GM18499 (cell line): ENCODE measurements around the gene PSTPIP2.
"Not testable (repeated sequence)": the region's sequence is repeated elsewhere in the genome, so short reads cannot be mapped to it uniquely, and the experiment has no call there.

Source experiments
- ATAC-seq: cut with Tn5 transposase; IDR thresholded peaks from one replicate; pipeline ENCODE4 v1.9.1; 2021; ENCODE audit warnings: moderate number of reproducible peaks; ENCODE audit not compliant: insufficient read depth, unreplicated experiment

PSTPIP2 gene

GRCh38 chr18:46070815-46071652, 1.0 kb downstream of the PSTPIP2 start:
- ATAC-seq = no peak

- ATAC-seq = no peak
Measured at GRCh38 chr18:46070232-46070631, 1.8 kb downstream of the PSTPIP2 start.

GRCh38 chr18:46069524-46069923, 2.5 kb downstream of the PSTPIP2 start:
- ATAC-seq = no peak

- ATAC-seq = no peak
Measured at GRCh38 chr18:46068763-46069162, 3.3 kb downstream of the PSTPIP2 start.

GRCh38 chr18:46067438-46068007, 4.5 kb downstream of the PSTPIP2 start:
- no peak for ATAC-seq

GRCh38 chr18:46062781-46063180, 9.3 kb downstream of the PSTPIP2 start:
- ATAC-seq = no peak

GRCh38 chr18:46061796-46062195, 10.3 kb downstream of the PSTPIP2 start:
- ATAC-seq = no peak

- ATAC-seq = no peak
Measured at GRCh38 chr18:46061387-46061786, 10.7 kb downstream of the PSTPIP2 start.

GRCh38 chr18:46060359-46060841, 11.7 kb downstream of the PSTPIP2 start:
- no peak for ATAC-seq

GRCh38 chr18:46055838-46056230, 16.2 kb downstream of the PSTPIP2 start:
- ATAC-seq = no peak

- no peak for ATAC-seq
Measured at GRCh38 chr18:46054956-46055837, 16.9 kb downstream of the PSTPIP2 start.

- ATAC-seq = no peak
Measured at GRCh38 chr18:46053368-46054095, 18.5 kb downstream of the PSTPIP2 start.

GRCh38 chr18:46051731-46052461, 20.2 kb downstream of the PSTPIP2 start:
- no peak for ATAC-seq

- no peak for ATAC-seq
Measured at GRCh38 chr18:46050268-46050667, 21.8 kb downstream of the PSTPIP2 start.

- no peak for ATAC-seq
Measured at GRCh38 chr18:46048641-46049040, 23.4 kb downstream of the PSTPIP2 start.

- ATAC-seq = not testable (repeated sequence)
Measured at GRCh38 chr18:46047369-46047768, 24.7 kb downstream of the PSTPIP2 start.

- no peak for ATAC-seq
Measured at GRCh38 chr18:46046688-46047087, 25.4 kb downstream of the PSTPIP2 start.

- no peak for ATAC-seq
Measured at GRCh38 chr18:46046126-46046525, 25.9 kb downstream of the PSTPIP2 start.

GRCh38 chr18:46042571-46043123, 29.4 kb downstream of the PSTPIP2 start:
- ATAC-seq = no peak
